SH-SY5Y (cell line): ENCODE results near the gene SLC22A3.

Experiments
- GATA2 ChIP-seq: IDR thresholded peaks from 2 replicates; pipeline ENCODE4 v1.6.1; 2011; ENCODE audit warnings: mild to moderate bottlenecking, low read depth, low read length
- GATA3 ChIP-seq: IDR thresholded peaks from 2 replicates; pipeline ENCODE4 v1.6.1; 2011; ENCODE audit warnings: low read depth, mild to moderate bottlenecking, low read length, moderate library complexity

DNA sequence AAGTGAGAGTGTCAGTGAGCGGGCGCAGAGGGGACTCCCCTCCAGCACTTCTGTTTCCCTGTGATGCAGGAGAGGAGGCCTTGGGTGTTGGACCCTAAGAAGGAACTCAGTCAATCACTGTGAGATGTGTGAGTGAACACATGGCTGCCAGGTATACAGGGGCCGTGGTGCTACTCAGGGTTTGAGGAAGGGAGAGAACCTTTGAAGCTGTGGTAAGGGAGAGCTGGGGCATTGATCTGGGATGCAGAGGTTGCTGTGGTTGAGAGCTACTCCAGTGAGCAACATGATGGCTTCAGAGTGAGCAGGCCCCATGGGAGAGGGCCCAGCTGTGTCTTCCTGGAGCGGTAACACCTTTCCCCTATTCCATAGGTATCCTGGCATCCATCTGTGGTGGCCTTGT, 99.2 kb downstream of the SLC22A3 start:
- TF ChIP-seq GATA3 (no peak), GATA2 (no peak)
